ENCODE data around the gene GJB4.

Gene GJB4

GRCh38 chr1:34747638-34747941 is 11.9 kb upstream of the GJB4 start:
- Histone ChIP-seq H3K79me2 (ENCODE audit: insufficient read depth, low read depth) (no peaks in the 10 kb centered on the region), H2AFZ (ENCODE audit: low read depth) (no peak overlapping the region)

GRCh38 chr1:34749992-34750391 is 9.5 kb upstream of the GJB4 start:
- no peaks in the 10 kb centered on the region for H4K20me1 ChIP-seq (ENCODE audit: insufficient read depth)
- no peak overlapping the region for H3K27ac ChIP-seq
- no peak overlapping the region for H2AFZ ChIP-seq (ENCODE audit: low read depth)
- no peak overlapping the region for H3K9ac ChIP-seq
- no peak overlapping the region for H3K4me3 ChIP-seq (IDR thresholded peaks at IDR 0.05; ENCODE audit: insufficient read depth, low read depth, low read length)
- no peaks in the 10 kb centered on the region for H3K27me3 ChIP-seq (ENCODE audit: insufficient read depth, low read depth)
- TF ChIP-seq CTCF (conservative IDR thresholded peaks at IDR 0.05; ENCODE audit: low read depth, low read length), result no peak
- H3K79me2 ChIP-seq (ENCODE audit: insufficient read depth, low read depth), result no peaks in the 10 kb centered on the region
- H3K4me2 ChIP-seq, result no peak overlapping the region
- no peaks in the 10 kb centered on the region for H3K4me1 ChIP-seq (ENCODE audit: low read depth, poor library complexity, severe bottlenecking)
- no peaks in the 10 kb centered on the region for H3K36me3 ChIP-seq (ENCODE audit: insufficient read depth)

More at GRCh38 chr1:34747638-34747941, 11.9 kb upstream of the GJB4 start:
- no peaks in the 10 kb centered on the region for H3K4me1 ChIP-seq (ENCODE audit: low read depth, poor library complexity, severe bottlenecking)
- no peak overlapping the region for H3K4me3 ChIP-seq (IDR thresholded peaks at IDR 0.05; ENCODE audit: insufficient read depth, low read depth, low read length)
- no peaks in the 10 kb centered on the region for H3K36me3 ChIP-seq (ENCODE audit: insufficient read depth)
- H3K4me2 ChIP-seq, result no peak overlapping the region
- TF ChIP-seq CTCF (conservative IDR thresholded peaks at IDR 0.05; ENCODE audit: low read depth, low read length), result no peak
- H4K20me1 ChIP-seq (ENCODE audit: insufficient read depth), result no peaks in the 10 kb centered on the region
- no peaks in the 10 kb centered on the region for H3K27me3 ChIP-seq (ENCODE audit: insufficient read depth, low read depth)
- no peak overlapping the region for H3K27ac ChIP-seq
- H3K9ac ChIP-seq, result no peak overlapping the region

- Histone ChIP-seq H2AFZ (ENCODE audit: low read depth) (no peak overlapping the region), H3K27ac (no peak overlapping the region), H3K36me3 (ENCODE audit: insufficient read depth) (no peaks in the 10 kb centered on the region), H3K4me3 (IDR thresholded peaks at IDR 0.05; ENCODE audit: insufficient read depth, low read depth, low read length) (no peak overlapping the region), H3K9ac (no peak overlapping the region), H3K79me2 (ENCODE audit: insufficient read depth, low read depth) (no peaks in the 10 kb centered on the region), H4K20me1 (ENCODE audit: insufficient read depth) (no peaks in the 10 kb centered on the region), H3K4me1 (ENCODE audit: low read depth, poor library complexity, severe bottlenecking) (no peaks in the 10 kb centered on the region), H3K27me3 (ENCODE audit: insufficient read depth, low read depth) (no peaks in the 10 kb centered on the region), H3K4me2 (no peak overlapping the region)
- TF ChIP-seq CTCF (conservative IDR thresholded peaks at IDR 0.05; ENCODE audit: low read depth, low read length), result no peak
Observed at GRCh38 chr1:34750610-34751009, 8.9 kb upstream of the GJB4 start.

GRCh38 chr1:34753163-34753562 is 6.4 kb upstream of the GJB4 start:
- no peaks in the 10 kb centered on the region for H3K27me3 ChIP-seq (ENCODE audit: insufficient read depth, low read depth)
- H3K27ac ChIP-seq, result no peak overlapping the region

More at GRCh38 chr1:34753163-34753562, 6.4 kb upstream of the GJB4 start:
- H3K4me2 ChIP-seq, result no peak overlapping the region
- H3K4me1 ChIP-seq (ENCODE audit: low read depth, poor library complexity, severe bottlenecking), result no peaks in the 10 kb centered on the region
- H2AFZ ChIP-seq (ENCODE audit: low read depth), result no peak overlapping the region
- H3K36me3 ChIP-seq (ENCODE audit: insufficient read depth), result no peaks in the 10 kb centered on the region
- no peaks in the 10 kb centered on the region for H3K79me2 ChIP-seq (ENCODE audit: insufficient read depth, low read depth)
- H3K4me3 ChIP-seq (IDR thresholded peaks at IDR 0.05; ENCODE audit: insufficient read depth, low read depth, low read length), result no peak overlapping the region
- H4K20me1 ChIP-seq (ENCODE audit: insufficient read depth), result no peaks in the 10 kb centered on the region
- H3K9ac ChIP-seq, result no peak overlapping the region
- no peak for TF ChIP-seq CTCF (conservative IDR thresholded peaks at IDR 0.05; ENCODE audit: low read depth, low read length)

Data from KMS-11 (cell line).